Muscle layer of colon (tissue), 2 donors: Measurements from ENCODE around the gene PCDHGC5.

ENCODE experiments used
- H3K27ac ChIP-seq: one replicate; pipeline ENCODE4 v1.7.0; 2013; ENCODE audit warnings: low read depth, mild to moderate bottlenecking, low read length, moderate library complexity
- H3K27me3 ChIP-seq, 2 donors: one replicate each; pipeline ENCODE4 v1.7.0; 2013; ENCODE audit warnings: low read length in 2 of 2, mild to moderate bottlenecking in 2 of 2; ENCODE audit not compliant: insufficient read depth in 2 of 2, control insufficient read depth in 1 of 2
- H3K36me3 ChIP-seq: one replicate; pipeline ENCODE4 v1.7.0; 2013; ENCODE audit warnings: mild to moderate bottlenecking, low read length; ENCODE audit not compliant: insufficient read depth
- H3K4me1 ChIP-seq: one replicate; pipeline ENCODE4 v1.7.0; 2013; ENCODE audit warnings: mild to moderate bottlenecking, low read length; ENCODE audit not compliant: insufficient read depth
- H3K4me3 ChIP-seq, 2 donors: one replicate each; pipeline ENCODE4 v1.7.0; 2013; ENCODE audit warnings: low read length in 2 of 2, low read depth in 1 of 2, mild to moderate bottlenecking in 1 of 2, moderate library complexity in 1 of 2
- H3K9ac ChIP-seq: one replicate; pipeline ENCODE4 v1.7.0; 2013; ENCODE audit warnings: low read length
- H3K9me3 ChIP-seq: one replicate; pipeline ENCODE4 v1.7.0; 2013; ENCODE audit warnings: mild to moderate bottlenecking, low read length
- donor health status: abdominal sarcoma.
- donor health status: Adenocarcinoma of cecum.

PCDHGC5 gene

DNA sequence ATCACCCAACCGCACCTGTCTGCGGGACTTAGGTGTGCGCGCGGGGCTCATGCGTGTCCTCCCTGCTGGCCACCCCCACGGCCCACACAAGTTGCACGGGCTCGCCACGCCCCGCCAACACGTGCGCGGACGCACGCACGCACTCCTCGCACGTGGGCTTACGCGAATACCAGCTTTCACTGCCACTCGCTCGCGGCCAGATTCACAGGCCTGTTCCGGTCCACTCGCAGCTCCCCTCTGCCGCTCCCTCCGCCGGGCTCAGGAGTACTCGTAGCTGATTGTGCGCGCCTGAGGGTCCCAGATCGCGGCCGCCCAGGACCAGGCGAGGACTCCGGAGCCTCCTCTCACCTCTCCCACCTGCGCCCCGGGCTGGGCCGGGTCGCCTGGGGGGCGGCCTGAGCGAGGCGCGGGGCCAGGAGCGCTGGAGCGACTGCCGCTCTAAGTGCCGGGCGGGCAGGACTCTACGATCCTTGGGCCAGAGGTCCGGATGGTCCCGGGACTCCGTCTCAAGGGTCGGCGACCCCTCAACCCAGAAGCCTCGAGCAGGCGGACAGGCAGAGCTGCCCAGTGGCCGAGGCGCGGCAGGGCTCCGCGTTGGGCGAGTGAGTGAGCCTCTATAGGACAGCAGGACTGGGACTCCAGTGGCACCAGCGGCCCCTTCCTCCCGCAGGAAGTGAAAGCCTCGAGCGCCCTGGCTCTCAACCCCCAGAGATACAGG is 3.4 kb downstream of the PCDHGC5 start:
- no peaks in the 10 kb centered on the region for H3K9me3 ChIP-seq
- H3K27me3 ChIP-seq = no peaks in the 10 kb centered on the region
- H3K4me1 ChIP-seq = peaks cover 20% of the 10 kb centered on the region
- H3K36me3 ChIP-seq = peaks cover 9% of the 10 kb centered on the region
- no peak overlapping the region for H3K9ac ChIP-seq
- no peak overlapping the region for H3K4me3 ChIP-seq
- no peak overlapping the region for H3K27ac ChIP-seq

DNA sequence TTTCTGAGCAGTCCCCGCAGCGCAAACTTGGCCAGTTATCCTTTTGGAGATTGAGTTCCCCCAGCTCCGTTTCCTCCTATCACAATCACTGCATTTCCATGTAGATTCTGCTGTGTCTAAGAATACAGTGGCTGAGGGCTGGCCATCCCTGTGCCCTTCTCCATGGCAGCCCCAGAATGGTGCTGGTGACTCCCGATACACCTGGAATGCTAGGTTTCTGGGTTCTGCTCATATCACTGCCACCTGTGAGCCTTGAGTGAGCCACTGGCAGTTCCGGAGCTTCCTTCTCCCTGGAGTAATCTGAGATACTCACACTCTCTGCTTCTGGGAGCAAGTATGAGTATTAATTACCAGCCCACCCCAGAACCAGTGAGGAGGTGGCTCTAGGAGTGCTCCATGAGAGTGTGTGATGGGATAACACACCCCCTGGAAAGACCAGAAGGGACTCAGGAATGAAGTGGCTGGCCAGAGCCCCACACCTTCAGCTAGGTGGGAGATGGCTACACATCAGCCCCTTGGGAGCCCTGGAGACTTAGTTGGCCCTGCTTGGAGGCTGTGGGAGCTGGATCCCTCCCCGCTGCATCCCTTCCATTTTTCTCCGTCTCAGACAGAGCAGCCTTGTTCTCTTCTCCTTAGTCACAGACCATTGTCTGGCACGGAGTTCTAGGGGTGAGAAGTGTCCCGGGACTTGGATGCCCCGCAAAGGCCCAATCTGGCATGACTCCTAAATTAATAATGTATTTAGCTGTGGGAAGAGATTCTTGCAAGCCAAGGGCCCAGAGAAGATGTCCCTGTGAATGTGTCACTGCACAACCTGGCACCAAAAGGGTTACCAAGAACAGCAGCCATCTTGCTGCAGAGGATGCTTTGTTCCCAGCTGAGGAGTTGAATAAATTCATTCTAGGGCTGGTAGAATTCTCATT is 4.9 kb downstream of the PCDHGC5 start:
- Histone ChIP-seq H3K27me3 (no peaks in the 10 kb centered on the region), H3K9ac (no peak overlapping the region), H3K4me3 (no peak overlapping the region), H3K27ac (no peak overlapping the region), H3K36me3 (peaks cover 17% of the 10 kb centered on the region), H3K9me3 (no peaks in the 10 kb centered on the region), H3K4me1 (peaks cover 9% of the 10 kb centered on the region)

DNA sequence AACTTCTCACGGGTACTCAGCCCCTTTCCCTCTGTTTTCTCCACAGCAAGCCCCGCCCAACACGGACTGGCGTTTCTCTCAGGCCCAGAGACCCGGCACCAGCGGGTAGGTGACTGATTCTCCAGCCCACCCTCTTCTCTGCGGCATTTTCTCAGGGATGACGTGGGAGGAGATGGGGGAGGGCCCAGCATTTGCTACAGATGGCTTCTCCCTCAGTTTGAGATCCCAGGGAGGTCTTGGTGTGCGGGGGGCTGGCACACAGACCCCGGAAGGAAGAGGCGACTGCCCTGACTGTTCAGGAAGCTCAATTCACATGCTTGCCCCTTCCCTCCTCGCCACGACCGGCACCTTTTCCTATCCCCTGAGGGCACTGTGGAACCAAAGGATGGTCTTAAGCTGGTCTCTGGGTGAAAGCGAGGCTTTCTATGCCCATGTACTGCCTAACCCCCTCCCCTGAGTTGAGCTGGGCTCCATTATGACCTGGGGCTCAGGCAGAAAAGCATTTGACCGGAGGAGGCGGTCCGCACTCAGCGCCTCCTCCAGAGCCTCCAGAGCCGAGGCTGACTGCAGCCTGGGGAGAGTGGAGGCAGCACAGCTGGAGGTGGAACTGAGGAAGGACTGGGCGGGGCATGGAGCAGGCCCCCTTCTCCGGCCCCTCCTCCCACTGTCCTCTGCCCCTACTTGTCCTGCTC is 6.0 kb downstream of the PCDHGC5 start:
- Histone ChIP-seq H3K36me3 (peaks cover 17% of the 10 kb centered on the region), H3K9ac (no peak overlapping the region), H3K4me3 (no peak overlapping the region), H3K4me1 (peaks cover 8% of the 10 kb centered on the region), H3K27ac (no peak overlapping the region), H3K9me3 (no peaks in the 10 kb centered on the region), H3K27me3 (no peaks in the 10 kb centered on the region)

DNA sequence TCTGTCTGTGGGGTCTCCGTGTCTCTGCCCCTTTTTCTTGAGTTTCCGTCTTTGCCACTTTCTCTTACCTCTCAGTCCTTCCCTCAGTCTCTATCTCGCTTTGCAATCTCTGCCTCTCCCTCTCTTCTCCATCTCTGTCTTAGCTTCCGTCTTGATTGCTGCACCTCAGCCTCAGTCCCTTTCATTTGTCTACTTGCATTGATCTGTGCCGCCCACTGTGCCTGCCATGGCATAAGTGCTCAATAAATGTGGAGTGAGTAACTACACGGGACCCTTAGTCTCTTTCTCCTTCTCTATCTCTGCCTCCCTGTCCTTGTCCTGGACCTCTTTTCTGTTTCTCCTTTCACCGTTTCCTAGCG is 6.6 kb downstream of the PCDHGC5 start:
- H3K9ac ChIP-seq = no peak overlapping the region
- H3K9me3 ChIP-seq = no peaks in the 10 kb centered on the region
- no peak overlapping the region for H3K27ac ChIP-seq
- H3K36me3 ChIP-seq = peaks cover 17% of the 10 kb centered on the region
- no peak overlapping the region for H3K4me3 ChIP-seq
- H3K4me1 ChIP-seq = peaks cover 8% of the 10 kb centered on the region
- no peaks in the 10 kb centered on the region for H3K27me3 ChIP-seq

DNA sequence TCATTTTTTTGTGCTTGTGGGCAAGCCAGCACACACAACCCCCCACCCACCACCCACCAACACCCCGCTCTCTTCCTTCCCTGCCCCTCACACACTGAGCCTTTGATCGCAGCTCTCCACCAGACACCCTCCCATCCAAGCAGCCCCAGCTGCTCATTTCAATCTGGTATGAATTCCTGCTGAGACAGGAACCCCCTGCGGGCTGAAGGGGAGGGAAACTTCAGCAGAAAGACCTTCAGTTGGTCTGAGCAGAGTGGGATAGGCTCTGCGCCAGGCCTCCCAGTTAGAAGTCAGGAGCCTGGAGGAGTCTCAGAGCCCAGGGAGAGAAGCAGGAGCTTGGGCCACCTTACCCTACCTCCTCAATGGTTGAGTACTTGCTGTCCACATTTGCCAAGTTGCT is 7.2 kb downstream of the PCDHGC5 start:
- H3K4me3 ChIP-seq = no peak overlapping the region
- no peak overlapping the region for H3K27ac ChIP-seq

DNA sequence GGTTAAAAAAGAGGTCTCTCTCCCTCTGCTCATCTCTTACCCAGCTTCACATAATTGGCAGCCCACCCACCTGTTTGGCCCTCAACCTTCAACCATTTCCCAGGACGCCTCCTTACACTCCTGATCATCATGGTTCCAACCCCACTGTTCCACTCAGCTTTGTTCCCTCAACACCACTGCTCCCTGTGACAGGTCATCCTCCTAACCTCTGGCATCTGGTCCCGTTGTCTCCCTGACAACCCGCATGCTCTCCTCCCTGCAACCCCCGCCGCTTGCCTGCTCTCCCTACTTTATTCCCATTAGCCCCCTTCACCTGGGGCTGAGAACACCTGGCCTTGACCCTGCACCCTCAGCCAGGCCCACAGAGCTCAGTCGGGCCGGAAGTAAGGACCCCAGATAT is 12.9 kb downstream of the PCDHGC5 start:
- H3K9ac ChIP-seq = no peak overlapping the region
- H3K36me3 ChIP-seq = peaks cover 23% of the 10 kb centered on the region
- no peaks in the 10 kb centered on the region for H3K27me3 ChIP-seq
- H3K9me3 ChIP-seq = no peaks in the 10 kb centered on the region
- H3K4me3 ChIP-seq = no peak overlapping the region
- H3K4me1 ChIP-seq = peaks cover 5% of the 10 kb centered on the region
- no peak overlapping the region for H3K27ac ChIP-seq

More for the DNA sequence above, 7.2 kb downstream of the PCDHGC5 start:
- peaks cover 17% of the 10 kb centered on the region for H3K36me3 ChIP-seq
- peaks cover 8% of the 10 kb centered on the region for H3K4me1 ChIP-seq
- no peaks in the 10 kb centered on the region for H3K27me3 ChIP-seq
- H3K9me3 ChIP-seq = no peaks in the 10 kb centered on the region
- no peak overlapping the region for H3K9ac ChIP-seq

DNA sequence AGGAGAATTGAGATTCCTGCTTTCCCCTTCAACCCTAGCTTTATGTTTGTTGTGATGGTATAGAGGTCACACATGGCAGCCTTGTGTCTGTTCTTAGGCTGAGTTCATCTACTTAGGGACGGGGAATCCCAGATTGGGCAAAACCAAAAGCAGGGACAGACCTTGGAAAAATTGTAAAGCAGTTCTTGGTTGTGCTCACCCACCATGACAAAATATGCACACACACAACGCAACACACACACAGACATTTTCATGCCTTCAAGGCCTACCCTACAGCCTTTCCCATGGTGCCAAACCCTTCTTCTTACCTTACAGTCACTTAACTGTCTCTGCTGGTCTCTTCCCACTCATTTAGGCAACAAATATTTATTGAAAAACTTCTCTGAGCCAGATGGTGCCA is 14.8 kb downstream of the PCDHGC5 start:
- H3K4me3 ChIP-seq = no peak overlapping the region
- H3K4me1 ChIP-seq = peaks cover 23% of the 10 kb centered on the region
- no peak overlapping the region for H3K9ac ChIP-seq
- peaks cover 10% of the 10 kb centered on the region for H3K36me3 ChIP-seq
- no peaks in the 10 kb centered on the region for H3K27me3 ChIP-seq
- H3K9me3 ChIP-seq = no peaks in the 10 kb centered on the region
- H3K27ac ChIP-seq = no peak overlapping the region

DNA sequence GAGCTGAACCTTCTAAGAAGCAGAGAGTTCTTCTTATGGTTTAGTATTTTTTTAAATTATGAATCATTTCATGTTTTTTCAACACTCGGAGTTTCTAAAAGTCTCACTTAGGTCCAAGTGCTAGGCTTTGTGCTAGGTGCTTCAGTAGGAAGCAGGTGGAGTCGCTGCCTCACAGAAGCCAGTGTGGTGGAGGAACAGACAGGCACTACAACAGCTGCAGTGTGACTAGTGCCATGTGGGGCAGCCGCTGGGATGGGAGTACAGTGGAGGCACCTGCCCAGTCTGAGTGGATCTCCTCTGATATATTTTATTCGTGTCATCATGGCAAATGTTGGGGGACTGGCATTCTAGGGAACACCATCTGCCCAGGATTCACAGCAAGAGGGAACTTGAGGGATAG is 15.3 kb downstream of the PCDHGC5 start:
- Histone ChIP-seq H3K9ac (no peak overlapping the region), H3K4me3 (no peak overlapping the region), H3K27me3 (no peaks in the 10 kb centered on the region), H3K4me1 (peaks cover 27% of the 10 kb centered on the region), H3K27ac (no peak overlapping the region), H3K36me3 (peaks cover 10% of the 10 kb centered on the region), H3K9me3 (no peaks in the 10 kb centered on the region)

DNA sequence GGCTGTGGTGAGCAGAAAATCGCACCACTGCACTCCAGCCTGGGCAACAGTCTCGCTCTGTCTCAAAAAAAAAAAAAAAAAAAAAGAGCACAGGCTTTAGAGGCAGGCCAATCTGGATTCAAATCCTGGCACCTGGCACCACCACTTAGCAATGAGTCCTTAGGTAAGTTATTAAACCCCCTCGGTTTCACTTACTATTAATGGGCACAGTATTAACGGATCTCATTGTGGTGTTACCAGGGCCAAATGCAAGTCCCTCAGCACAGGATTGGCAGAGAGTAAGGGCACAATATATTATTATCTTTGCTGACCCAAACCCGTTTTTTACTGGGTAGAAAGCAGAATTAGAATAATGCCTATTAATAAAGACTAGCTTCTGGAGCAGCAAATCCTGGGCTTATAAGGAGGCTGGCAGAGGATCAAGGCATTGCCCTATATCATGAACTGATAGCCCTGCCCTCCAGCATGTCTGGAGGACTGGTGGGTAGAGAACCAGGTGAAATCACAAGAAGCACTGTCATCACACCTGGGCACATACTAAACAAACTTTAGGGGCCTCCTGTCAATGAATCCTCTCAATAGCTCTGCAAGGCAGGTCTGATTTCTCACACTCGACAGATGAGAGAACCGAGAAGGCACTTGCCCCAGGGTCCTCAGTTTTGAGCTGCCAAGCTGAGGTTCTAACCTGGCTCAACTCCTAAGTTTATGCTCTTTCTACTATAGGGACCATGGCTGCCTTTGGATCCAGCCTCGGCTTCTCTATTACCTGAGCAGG is 17.7 kb downstream of the PCDHGC5 start:
- Histone ChIP-seq H3K36me3 (peaks cover 20% of the 10 kb centered on the region), H3K27me3 (no peaks in the 10 kb centered on the region), H3K4me1 (peaks cover 38% of the 10 kb centered on the region), H3K4me3 (no peak overlapping the region), H3K9ac (no peak overlapping the region), H3K9me3 (no peaks in the 10 kb centered on the region), H3K27ac (peak overlapping the region; percentile 72)

DNA sequence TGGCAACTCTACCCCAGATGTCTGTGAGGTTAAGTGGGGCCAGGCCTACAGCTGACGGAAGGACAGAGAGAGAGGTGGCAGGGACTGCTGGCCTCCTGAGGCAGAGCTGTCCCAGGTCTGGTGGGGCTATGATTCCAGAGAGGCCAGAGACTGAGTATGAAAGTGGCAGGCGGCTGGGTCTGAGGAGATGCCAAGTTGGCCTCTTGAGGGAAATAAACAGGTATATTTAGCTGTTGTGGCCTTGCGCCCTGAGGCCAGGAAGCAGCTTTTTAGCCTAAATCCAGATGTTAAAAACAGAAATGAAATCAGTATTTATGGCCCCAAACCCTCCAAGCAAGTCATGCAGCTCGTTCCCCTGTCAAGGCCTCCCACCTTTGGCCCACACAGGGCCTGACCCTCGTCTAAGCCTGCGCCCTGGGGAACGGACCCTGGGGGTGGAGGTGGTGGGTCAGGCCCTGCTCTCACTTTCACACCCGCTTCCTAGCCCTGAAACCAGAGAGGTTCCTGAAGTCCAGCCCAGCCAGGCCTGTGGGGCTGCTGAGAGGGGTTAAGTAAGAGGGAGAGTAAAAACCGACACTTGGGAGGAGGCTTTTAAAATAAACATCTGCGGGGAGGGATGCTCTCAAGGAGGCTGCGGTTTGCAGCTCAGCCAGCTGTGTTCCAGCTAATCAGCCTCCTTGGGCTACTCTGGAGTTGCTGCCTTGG is 18.7 kb downstream of the PCDHGC5 start:
- Histone ChIP-seq H3K9ac (no peak overlapping the region), H3K27ac (peak overlapping the region; percentile 72), H3K4me1 (peaks cover 38% of the 10 kb centered on the region), H3K36me3 (peaks cover 23% of the 10 kb centered on the region), H3K4me3 (peak overlapping the region in 1 of 2 donors; percentile 45), H3K27me3 (no peaks in the 10 kb centered on the region), H3K9me3 (no peaks in the 10 kb centered on the region)
